GM10847 (cell line): ENCODE measurements around the gene ASB5.

Source experiments
- POLR2A ChIP-seq: IDR thresholded peaks from 2 replicates; pipeline ENCODE4 v1.6.1; 2011; ENCODE audit not compliant: insufficient read length; ENCODE audit errors: extremely low read depth

The ASB5 gene

DNA sequence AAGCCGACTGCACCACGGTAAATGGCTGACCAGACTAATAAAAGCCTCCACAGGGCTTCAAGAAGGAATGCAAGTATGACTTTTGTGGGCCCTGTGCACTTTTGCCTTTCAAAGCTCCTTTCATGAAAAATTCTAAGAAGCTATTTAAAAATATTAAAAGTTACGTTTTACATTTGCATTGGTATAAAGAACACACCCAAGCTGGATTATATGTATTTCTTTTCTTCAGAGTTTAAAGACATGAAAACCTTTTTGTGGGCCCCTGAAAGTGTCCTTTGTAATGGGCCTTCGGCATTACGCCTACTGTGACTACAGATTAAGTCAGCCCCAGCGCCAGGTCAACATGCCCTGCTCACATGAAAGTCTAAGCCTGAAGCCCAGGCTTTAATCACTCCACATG, 20.5 kb upstream of the ASB5 start:
- no peak for TF ChIP-seq POLR2A

DNA sequence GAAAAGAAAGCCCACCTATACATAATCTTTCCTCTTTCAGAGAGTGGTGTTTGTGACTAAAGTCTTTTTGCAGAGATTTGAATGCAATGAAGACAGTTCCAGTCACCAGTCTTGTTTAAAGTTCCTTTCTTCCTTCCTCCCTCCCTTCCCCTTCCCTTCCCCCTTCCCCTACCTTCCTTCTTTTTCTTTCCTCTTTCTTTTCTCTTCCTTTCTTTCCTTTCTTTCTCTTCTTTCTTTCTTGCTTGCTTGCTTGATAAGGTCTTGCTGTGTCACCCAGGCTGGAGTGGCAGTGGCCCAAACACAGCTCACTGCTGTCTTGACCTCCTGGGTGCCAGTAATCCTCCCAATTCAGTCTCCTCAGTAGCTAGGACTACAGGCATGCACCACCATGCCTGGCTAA, 19.0 kb upstream of the ASB5 start:
- no peak for TF ChIP-seq POLR2A

DNA sequence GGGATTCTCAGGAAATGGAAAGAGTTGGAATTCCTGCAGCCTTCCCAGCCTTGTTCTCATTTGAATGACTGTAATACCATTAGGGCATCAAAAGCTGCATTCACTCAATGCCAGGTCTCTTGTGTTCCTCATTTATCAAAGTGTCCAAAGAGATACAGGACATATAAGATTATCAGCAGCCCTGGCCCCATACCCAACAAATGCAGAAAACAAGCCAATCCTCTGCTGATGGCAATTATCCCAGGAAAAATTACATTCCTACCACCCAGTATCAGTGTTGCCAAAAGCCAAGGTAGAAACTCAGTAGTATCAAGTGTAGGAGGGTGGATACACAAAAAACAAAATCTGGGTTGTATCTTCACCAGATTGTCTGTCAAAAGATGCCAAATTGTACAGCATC, 18.5 kb upstream of the ASB5 start:
- no peak for TF ChIP-seq POLR2A

DNA sequence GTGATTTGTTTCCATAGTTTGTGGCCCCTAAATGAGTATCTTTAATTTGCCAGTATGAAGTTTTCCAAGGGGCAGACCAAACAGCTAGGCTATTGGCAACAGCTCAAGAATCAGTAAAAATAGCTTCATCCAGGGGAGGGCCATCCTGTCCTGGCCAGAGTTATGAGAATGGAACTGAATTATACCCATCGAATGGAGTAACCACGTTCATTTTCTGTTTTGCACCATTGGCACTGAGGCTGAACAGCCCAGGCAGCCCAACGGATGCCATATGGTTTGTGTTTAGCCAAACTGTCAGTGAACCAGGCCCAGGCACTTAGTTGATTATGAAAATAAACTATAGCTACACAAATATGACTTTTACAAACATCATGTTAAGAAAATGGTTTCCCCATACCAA, 17.7 kb upstream of the ASB5 start:
- TF ChIP-seq POLR2A: no peak

DNA sequence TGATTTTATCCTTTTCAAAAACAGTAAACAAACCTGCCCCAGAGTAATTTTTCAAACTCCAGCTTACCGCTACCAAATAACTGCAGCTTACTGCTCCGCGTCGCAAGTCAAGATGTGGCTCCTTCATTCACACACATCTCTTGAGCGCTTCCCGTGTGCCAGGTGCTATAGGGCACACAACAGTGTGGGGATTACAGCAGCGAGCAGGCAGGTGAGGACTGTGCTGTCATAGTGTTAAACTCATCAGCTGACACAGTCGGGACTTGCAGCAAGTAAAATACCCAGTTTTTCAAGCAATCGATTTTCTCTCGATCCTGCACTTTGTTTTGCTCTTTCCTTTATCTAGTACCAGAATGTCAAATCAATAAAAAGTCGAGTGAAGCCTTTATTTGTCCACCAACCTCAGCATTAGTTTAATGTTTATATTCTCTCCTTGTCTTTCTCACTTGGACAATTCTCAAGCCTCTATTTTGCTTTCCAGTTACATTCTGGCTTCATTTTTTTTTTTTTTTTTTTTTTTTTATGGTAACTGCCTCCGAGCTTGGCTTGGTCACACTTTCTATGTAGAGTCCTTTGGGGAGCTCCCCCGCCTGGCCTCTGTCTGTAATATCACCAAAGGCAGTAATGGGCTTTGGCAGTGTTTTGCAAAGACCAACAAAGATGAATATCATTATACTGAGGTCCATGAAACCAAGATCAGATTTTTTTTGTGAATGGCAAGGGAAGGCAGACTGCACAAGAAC, 8.3 kb upstream of the ASB5 start:
- TF ChIP-seq POLR2A: no peak

DNA sequence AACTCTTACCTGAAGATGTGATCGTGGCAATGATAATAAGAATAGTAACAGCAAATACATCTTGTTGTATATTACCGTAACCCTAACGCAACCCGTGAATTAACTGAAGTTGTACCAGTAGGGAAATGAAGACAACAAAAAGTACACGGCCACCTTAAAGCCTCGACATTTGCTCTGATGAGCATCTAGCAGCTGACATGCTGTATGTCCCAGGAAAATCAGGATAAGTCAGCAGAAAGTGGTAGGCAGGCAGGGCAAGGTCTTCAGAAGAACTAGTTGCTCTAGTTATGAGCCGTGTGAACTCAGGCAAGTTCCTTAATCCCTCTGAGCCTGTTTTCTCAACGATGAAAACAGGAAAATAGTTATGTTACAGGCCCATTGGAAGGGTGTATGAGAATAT, 7.7 kb upstream of the ASB5 start:
- TF ChIP-seq POLR2A: no peak

DNA sequence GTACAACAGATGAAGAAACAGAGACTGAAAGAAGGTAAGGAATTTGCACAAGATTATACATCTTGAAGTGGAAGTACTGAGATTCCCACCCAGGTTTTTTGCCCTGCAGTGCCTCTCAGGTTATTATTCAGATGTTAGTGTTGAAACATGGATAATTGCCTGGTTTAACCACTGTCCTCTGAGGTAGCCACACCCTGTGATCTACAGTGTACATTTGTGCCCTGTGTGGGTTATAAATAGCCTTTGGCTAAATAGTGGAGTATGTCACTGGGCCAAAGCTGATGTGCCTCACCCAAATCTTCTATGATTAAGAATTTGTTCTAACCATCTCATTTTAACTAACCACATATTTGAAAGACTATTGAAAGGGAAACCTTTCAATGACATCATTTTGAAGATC, 5.4 kb upstream of the ASB5 start:
- TF ChIP-seq POLR2A: no peak

DNA sequence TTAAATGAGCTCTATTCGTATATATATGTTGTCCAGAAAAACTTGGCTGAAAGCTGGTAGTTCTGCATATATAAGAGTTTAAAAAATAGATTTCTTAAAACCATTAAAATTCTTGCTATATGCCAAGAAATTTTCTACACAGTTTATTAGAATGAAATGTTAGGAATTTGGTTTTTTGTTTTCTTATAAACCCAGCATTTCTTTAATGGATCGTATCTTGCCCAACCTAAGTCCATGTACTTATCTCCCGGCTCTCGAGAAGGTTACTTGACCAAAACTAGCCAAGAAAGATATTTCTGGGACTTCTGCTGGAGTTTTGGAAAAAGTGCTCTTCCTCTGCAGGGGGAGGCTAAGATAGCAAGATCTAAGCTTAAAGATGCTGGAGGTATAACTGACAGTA, 4.7 kb upstream of the ASB5 start:
- TF ChIP-seq POLR2A: no peak

DNA sequence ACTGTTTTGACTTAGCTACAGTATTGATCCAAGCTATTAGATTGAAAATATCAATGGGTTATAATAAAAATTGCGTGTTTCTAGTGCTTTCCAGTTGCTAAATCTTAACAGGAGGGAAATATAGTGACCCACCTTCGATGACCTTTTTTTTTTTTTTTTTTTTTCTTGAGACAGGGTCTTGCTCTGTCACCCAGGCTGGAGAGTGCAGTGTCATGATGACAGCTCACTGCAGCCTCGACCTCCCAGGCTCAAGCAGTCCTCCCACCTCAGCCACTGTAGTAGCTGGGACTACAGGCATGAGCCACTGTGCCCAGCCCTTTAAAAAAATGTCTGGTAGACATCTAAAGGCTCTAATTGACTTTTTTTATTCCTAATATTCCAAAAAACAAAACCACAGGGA, 3.8 kb upstream of the ASB5 start:
- no peak for TF ChIP-seq POLR2A

DNA sequence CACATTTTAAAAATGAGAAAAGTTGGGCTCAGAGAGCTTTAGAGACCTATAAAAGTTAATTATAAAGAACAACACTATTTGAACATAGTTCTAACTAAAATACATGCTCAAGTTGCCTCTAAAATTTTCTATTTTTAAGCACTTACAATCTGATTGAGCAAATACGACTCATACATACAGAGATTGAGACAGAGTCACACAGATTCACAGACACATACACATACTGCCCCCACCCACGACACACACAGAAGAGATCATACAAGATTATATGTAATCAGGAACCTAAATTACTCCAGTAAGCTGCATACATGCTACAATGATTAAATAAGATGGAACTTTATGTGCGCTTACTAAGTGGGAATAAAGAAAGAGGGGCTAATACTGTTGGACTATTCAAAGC, 2.7 kb upstream of the ASB5 start:
- no peak for TF ChIP-seq POLR2A

DNA sequence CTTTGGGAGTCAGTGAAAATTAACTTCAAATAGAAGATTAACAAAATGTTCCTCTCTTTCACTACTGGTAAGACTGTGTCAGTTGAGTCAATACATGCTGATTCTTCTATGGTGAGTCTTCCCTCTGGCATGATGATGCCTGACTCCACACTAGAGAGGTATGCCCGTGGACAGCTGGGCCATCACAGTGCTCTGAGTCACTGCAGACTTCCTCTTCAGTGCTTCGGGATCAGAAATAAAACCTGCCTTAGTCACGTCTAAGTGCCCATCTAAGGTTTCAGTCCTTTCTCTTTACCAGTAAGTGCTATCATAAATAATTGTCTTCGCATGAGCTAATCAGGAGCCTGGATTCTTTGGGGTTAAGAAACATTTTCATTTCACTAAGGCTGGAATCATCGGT, 1.6 kb upstream of the ASB5 start:
- TF ChIP-seq POLR2A: no peak

DNA sequence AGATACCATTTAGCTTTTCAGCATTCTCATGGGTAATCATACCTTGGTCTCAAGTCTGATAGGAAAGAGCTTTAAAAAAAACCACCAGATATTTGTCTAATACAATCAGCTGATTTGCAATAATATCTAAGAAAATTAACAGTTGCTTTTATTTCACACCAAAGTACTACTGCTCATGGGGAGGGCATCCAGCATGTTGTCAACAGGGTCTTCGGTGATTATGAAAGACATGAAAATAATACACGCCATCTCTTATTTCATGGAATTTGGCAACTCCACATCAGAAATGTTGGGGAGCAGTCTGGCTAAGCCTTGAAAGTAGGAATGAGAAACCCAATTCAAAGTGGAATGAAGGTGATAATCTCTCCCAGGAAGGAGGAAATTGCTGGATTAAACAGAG, 3.0 kb downstream of the ASB5 start:
- no peak for TF ChIP-seq POLR2A

DNA sequence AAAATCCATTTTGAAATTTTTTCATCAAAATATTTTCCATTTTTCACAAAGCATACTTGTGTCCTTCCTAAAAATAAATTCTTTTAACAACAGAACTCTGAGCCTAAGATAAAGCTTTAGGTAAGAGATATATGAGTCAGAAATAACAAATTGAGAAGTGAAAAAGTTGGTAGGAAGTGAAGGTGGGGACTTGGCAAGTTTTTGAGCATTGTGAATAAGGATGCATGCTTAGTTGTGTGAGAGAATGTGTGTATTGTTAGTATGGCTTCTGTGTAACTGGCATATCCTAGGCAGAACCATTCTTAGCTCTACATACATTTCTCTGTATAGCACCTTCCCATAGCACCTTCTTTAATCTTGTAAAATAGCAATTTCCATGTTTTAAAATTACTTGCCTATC, 6.8 kb downstream of the ASB5 start:
- TF ChIP-seq POLR2A: no peak

DNA sequence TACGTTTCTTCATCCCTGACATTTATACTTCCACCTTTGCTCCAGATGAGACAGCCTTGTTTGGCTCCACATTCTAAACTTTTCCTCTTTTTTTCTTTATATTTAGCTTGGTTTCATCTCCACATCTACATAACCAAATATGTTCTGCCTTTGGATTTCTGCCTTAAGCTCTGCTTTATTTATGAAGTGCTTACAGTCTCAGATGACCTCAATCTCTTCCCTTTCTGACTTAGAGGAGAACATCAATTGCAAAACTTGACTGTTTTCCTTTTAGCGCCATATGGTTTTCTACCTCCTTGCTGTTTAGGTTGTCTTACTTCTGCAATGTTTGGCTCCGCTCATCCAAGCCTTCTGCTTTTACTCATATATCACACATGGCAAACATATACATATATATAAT, 7.5 kb downstream of the ASB5 start:
- TF ChIP-seq POLR2A: no peak

DNA sequence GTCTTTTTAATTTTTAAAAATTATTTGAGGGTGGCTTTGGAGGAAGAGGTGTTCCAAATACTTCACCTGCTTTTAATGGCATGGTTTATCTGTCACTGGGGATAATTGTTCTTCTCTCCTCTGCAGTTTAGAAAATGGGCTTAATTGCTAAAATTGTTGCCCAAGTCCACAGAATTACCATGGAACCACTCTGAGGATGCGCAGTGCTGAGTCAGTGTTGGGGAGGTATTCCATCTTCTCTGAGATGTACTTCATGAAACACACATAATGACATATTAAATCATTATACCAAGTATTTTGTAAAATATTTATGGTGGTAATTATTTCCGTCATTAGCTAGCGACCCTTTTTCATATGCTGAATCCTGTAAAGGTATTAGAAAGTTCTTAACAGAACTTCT, 8.0 kb downstream of the ASB5 start:
- TF ChIP-seq POLR2A: no peak

DNA sequence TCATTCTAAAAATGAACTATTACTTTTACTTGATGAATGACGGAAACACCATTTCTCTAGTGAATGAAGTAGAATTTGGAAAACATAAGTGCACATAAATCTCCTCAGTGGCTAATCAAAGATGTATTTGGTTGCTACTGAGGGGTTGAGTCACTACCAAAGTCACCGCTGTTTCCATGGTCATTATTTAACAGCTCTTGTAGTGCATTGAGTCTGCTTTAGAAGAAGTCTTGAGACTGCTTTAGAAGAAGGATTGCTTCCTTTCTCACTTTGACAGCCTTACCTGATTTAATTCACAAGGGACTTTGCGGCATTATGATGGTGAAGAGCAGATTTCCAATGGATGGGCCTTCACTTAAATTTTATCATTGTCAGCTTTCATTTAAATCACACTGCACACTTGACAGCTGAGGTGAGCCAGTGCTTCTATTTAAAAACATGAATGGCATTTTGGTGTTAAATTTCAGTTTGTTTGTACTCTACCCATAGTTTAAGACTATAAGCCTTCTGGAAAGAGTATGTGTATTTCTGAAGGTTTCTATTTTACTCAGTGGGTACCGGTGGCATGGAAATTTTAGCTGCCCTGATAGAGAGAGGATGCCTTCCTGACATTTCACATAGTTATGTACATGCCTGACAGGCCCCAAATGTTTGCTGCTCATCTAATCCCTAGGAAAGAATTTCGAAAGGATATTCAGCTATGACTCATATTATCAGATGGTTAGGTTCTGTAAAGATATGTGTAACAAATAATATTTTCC, 9.5 kb downstream of the ASB5 start:
- no peak for TF ChIP-seq POLR2A

DNA sequence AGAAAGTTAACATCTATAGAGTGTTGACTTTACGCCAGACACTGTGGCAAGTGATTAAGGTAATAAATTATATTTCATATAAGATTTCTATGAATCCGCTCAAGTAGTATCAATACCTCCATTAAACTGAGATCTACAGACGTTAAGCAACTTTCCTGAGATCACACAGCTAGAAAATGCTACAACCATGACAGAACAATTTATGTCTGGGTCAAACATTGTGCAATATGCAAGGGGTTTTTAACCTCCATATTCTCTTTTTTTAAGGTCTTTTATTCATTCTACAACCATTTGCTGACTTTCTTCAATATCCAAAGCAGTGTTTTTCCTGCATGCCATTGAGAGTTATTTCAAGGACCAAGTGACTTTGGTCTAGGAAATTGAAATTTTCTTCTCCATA, 10.9 kb downstream of the ASB5 start:
- TF ChIP-seq POLR2A: no peak
